Stimulated activated naive B cell treated with anti-CD40 and anti-IgM and Interleukin-4, amounts not matched to agents 10 μg/mL and 1 μg/mL and 100 μg/mL, for 72 hours (primary cell): ENCODE data around the gene ADIRF.
"Not testable (repeated sequence)": the region's sequence is repeated elsewhere in the genome, so short reads cannot be mapped to it uniquely, and the experiment has no call there.

Experiments used
- ATAC-seq, 2 donors: fragments of 150-1000 bp; cut with Tn5 transposase; replicated peaks; 2 replicates each; pipeline ENCODE4 v1.10.0; 2021; ENCODE audit warnings: moderate library complexity in 1 of 2
- DNase-seq: peaks from one replicate; pipeline ENCODE4 v3.0.0; 2021
- H3K27ac Mint-ChIP-seq: one replicate; pipeline ENCODE4 v1.8.0; 2022; ENCODE audit warnings: mild to moderate bottlenecking, mixed read lengths
- H3K27me3 Mint-ChIP-seq, 2 donors: one replicate each; pipeline ENCODE4 v1.8.0; 2022; ENCODE audit warnings: mixed read lengths in 2 of 2
- H3K36me3 Mint-ChIP-seq, 2 donors: one replicate each; pipeline ENCODE4 v1.8.0; 2022; ENCODE audit warnings: mixed read lengths in 2 of 2, mild to moderate bottlenecking in 1 of 2
- H3K4me1 Mint-ChIP-seq, 2 donors: one replicate each; pipeline ENCODE4 v1.8.0; 2022; ENCODE audit warnings: mixed read lengths in 2 of 2, mild to moderate bottlenecking in 1 of 2
- H3K4me3 Mint-ChIP-seq, 2 donors: one replicate each; pipeline ENCODE4 v1.8.0; 2022; ENCODE audit warnings: mild to moderate bottlenecking in 2 of 2, mixed read lengths in 2 of 2, moderate library complexity in 1 of 2
- H3K9me3 Mint-ChIP-seq, 2 donors: one replicate each; pipeline ENCODE4 v1.8.0; 2022; ENCODE audit warnings: mixed read lengths in 2 of 2, mild to moderate bottlenecking in 1 of 2

The ADIRF gene

GRCh38 chr10:86942441-86943315, 25.6 kb upstream of the ADIRF start:
- Mint-ChIP-seq H3K4me1 (peaks cover 0 to 3% of the 10 kb centered on the region in 2 donors), H3K9me3 (no peaks in the 10 kb centered on the region), H3K27me3 (peaks cover 6 to 7% of the 10 kb centered on the region in 2 donors), H3K4me3 (no peak overlapping the region), H3K36me3 (no peaks in the 10 kb centered on the region), H3K27ac (no peak overlapping the region)
- no peak for ATAC-seq
- no peak for DNase-seq

GRCh38 chr10:86943316-86944030, 24.8 kb upstream of the ADIRF start:
- no peak for DNase-seq
- H3K27me3 Mint-ChIP-seq = peaks cover 6 to 7% of the 10 kb centered on the region in 2 donors
- no peak overlapping the region for H3K27ac Mint-ChIP-seq
- no peak for ATAC-seq
- peaks cover 0 to 3% of the 10 kb centered on the region in 2 donors for H3K4me1 Mint-ChIP-seq
- no peak overlapping the region for H3K4me3 Mint-ChIP-seq
- no peaks in the 10 kb centered on the region for H3K9me3 Mint-ChIP-seq
- H3K36me3 Mint-ChIP-seq = no peaks in the 10 kb centered on the region

GRCh38 chr10:86944031-86944419, 24.3 kb upstream of the ADIRF start:
- Mint-ChIP-seq H3K4me1 (peaks cover 0 to 3% of the 10 kb centered on the region in 2 donors), H3K36me3 (no peaks in the 10 kb centered on the region), H3K27ac (no peak overlapping the region), H3K9me3 (no peaks in the 10 kb centered on the region), H3K27me3 (peaks cover 6 to 7% of the 10 kb centered on the region in 2 donors), H3K4me3 (no peak overlapping the region)
- DNase-seq (no peak), ATAC-seq (no peak)

- Mint-ChIP-seq H3K36me3 (no peaks in the 10 kb centered on the region), H3K27ac (no peak overlapping the region), H3K4me1 (peaks cover 0 to 2% of the 10 kb centered on the region in 2 donors), H3K9me3 (no peaks in the 10 kb centered on the region), H3K4me3 (no peak overlapping the region), H3K27me3 (peaks cover 6 to 7% of the 10 kb centered on the region in 2 donors)
- ATAC-seq (no peak), DNase-seq (no peak)
These were observed 23.8 kb upstream of the ADIRF start for GRCh38 chr10:86944471-86944870.

- H3K4me1 Mint-ChIP-seq = no peaks in the 10 kb centered on the region
- H3K36me3 Mint-ChIP-seq = no peaks in the 10 kb centered on the region
These were observed 23.4 kb upstream of the ADIRF start for GRCh38 chr10:86944907-86945306.

GRCh38 chr10:86945361-86946212, 22.7 kb upstream of the ADIRF start:
- Mint-ChIP-seq H3K27ac (no peak overlapping the region), H3K27me3 (peaks cover 6 to 7% of the 10 kb centered on the region in 2 donors), H3K9me3 (no peaks in the 10 kb centered on the region), H3K4me3 (no peak overlapping the region), H3K4me1 (no peaks in the 10 kb centered on the region), H3K36me3 (no peaks in the 10 kb centered on the region)
- DNase-seq (no peak), ATAC-seq (no peak)

More at GRCh38 chr10:86944907-86945306, 23.4 kb upstream of the ADIRF start:
- ATAC-seq (no peak), DNase-seq (no peak)
- H3K4me3 Mint-ChIP-seq = no peak overlapping the region
- H3K9me3 Mint-ChIP-seq = no peaks in the 10 kb centered on the region
- no peak overlapping the region for H3K27ac Mint-ChIP-seq
- peaks cover 6 to 7% of the 10 kb centered on the region in 2 donors for H3K27me3 Mint-ChIP-seq

GRCh38 chr10:86946213-86947155, 21.8 kb upstream of the ADIRF start:
- H3K36me3 Mint-ChIP-seq = no peaks in the 10 kb centered on the region
- H3K27me3 Mint-ChIP-seq = peaks cover 6 to 7% of the 10 kb centered on the region in 2 donors
- ATAC-seq (no peak), DNase-seq (no peak)
- H3K27ac Mint-ChIP-seq = no peak overlapping the region
- H3K4me3 Mint-ChIP-seq = no peak overlapping the region
- no peaks in the 10 kb centered on the region for H3K4me1 Mint-ChIP-seq
- no peaks in the 10 kb centered on the region for H3K9me3 Mint-ChIP-seq

- not testable (repeated sequence) for H3K27ac Mint-ChIP-seq, DNase-seq, H3K4me3 Mint-ChIP-seq, H3K9me3 Mint-ChIP-seq, ATAC-seq, H3K4me1 Mint-ChIP-seq, H3K36me3 Mint-ChIP-seq, H3K27me3 Mint-ChIP-seq
These were observed 20.5 kb upstream of the ADIRF start for GRCh38 chr10:86947806-86948205.

- H3K27me3 Mint-ChIP-seq = peaks cover 6 to 7% of the 10 kb centered on the region in 2 donors
- peaks cover 0 to 3% of the 10 kb centered on the region in 2 donors for H3K4me1 Mint-ChIP-seq
- ATAC-seq = no peak
- no peak overlapping the region for H3K4me3 Mint-ChIP-seq
- DNase-seq = no peak
- H3K27ac Mint-ChIP-seq = no peak overlapping the region
- H3K36me3 Mint-ChIP-seq = peaks cover 3 to 10% of the 10 kb centered on the region in 2 donors
- H3K9me3 Mint-ChIP-seq = peaks cover 8 to 9% of the 10 kb centered on the region in 2 donors
These were observed 17.9 kb upstream of the ADIRF start for GRCh38 chr10:86950349-86950748.

GRCh38 chr10:86951184-86951761, 17.0 kb upstream of the ADIRF start:
- H3K27me3 Mint-ChIP-seq = peaks cover 7 to 9% of the 10 kb centered on the region in 2 donors
- peaks cover 8 to 9% of the 10 kb centered on the region in 2 donors for H3K9me3 Mint-ChIP-seq
- DNase-seq (no peak), ATAC-seq (no peak)
- H3K36me3 Mint-ChIP-seq = peaks cover 3 to 10% of the 10 kb centered on the region in 2 donors
- H3K4me1 Mint-ChIP-seq = peaks cover 0 to 3% of the 10 kb centered on the region in 2 donors
- H3K4me3 Mint-ChIP-seq = no peak overlapping the region
- no peak overlapping the region for H3K27ac Mint-ChIP-seq

- Mint-ChIP-seq H3K4me3 (no peak overlapping the region), H3K36me3 (peaks cover 3 to 10% of the 10 kb centered on the region in 2 donors), H3K27ac (no peak overlapping the region), H3K27me3 (peaks cover 0 to 11% of the 10 kb centered on the region in 2 donors), H3K9me3 (peaks cover 8 to 9% of the 10 kb centered on the region in 2 donors), H3K4me1 (peaks cover under 1 to 3% of the 10 kb centered on the region in 2 donors)
- DNase-seq (no peak), ATAC-seq (no peak)
These were observed 16.2 kb upstream of the ADIRF start for GRCh38 chr10:86952106-86952505.

- not testable (repeated sequence) for H3K27ac Mint-ChIP-seq, DNase-seq, ATAC-seq, H3K4me3 Mint-ChIP-seq, H3K9me3 Mint-ChIP-seq, H3K36me3 Mint-ChIP-seq, H3K4me1 Mint-ChIP-seq
- H3K27me3 Mint-ChIP-seq = peaks cover 5 to 17% of the 10 kb centered on the region in 2 donors
These were observed 15.6 kb upstream of the ADIRF start for GRCh38 chr10:86952697-86953096.
